HUDEP-2 (cell line): Measurements from ENCODE around the gene CTNND1.

Experiments used
- DNase-seq, 76 experiments: peaks; one replicate each; lab custom pipeline; 2025; ENCODE audit not compliant: unreplicated experiment in 76 of 76; lab: John Stamatoyannopoulos, UW

CTNND1 gene

DNA sequence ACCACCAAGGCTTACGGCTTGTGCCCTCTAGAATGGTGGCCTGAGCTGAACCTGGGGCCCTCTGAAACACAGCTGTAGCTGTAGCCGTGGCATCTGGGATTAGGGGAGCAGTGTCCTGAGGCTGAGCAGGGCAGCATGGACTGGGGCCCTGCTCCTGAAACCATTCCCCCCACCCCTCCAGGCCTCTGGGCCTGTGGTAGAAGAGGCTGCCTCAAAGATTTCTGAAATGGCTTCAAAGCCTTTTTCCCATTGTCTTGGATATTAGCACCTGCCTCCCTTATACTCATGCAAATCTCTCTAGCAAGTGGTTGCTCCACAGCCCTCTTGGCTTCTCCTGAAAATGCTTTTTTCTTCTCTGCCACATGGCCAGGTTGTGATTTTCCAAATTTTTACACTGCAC is 106.9 kb downstream of the CTNND1 start:
- no peak for DNase-seq
